GM23248 (cell line): ENCODE measurements around the gene ZNF813.
"Not testable (repeated sequence)": the region's sequence is repeated elsewhere in the genome, so short reads cannot be mapped to it uniquely, and the experiment has no call there.

Experiments
- EZH2 ChIP-seq: fragments of 200-600 bp; sonication (generic); IDR thresholded peaks from 2 replicates; pipeline ENCODE4 v1.6.1; 2018; ENCODE audit warnings: antibody characterized with exemption, mild to moderate bottlenecking; ENCODE audit not compliant: insufficient read depth, poor library complexity, severe bottlenecking
- EZH2phosphoT487 ChIP-seq: fragments of 200-600 bp; sonication (generic); IDR thresholded peaks from 2 replicates; pipeline ENCODE4 v1.6.1; 2018; ENCODE audit warnings: antibody characterized with exemption, moderate library complexity, mild to moderate bottlenecking, low read depth; ENCODE audit not compliant: insufficient read depth

DNA sequence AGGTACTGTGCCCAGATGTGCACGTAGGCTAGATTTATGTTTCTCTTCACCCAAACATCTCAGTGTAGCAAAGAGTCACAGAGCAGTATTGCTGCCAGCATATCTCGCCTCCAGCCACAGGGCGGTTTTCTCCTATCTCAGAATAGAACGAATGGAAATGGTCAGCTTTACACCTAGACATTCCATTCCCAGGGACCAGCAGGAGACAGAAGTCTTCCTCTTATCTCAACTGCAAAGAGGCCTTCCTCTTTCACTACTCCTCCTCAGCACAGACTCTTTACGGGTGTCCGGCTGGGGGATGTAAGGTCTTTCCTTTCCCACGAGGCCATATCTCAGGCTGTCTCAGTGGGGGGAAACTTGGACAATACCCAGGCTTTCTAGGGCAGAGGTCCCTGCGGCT lies 1.1 kb downstream of the ZNF813 start:
- not testable (repeated sequence) for TF ChIP-seq EZH2, EZH2phosphoT487
